Spleen (tissue), 11 donors: Measurements from ENCODE around the gene PPP4R3B. TPM values are rescaled to one million over a fixed set of nuclear protein-coding genes. Genes with fewer than 3 reads are reported as not detected.

Experiments used
- DNase-seq: peaks from one replicate; pipeline ENCODE4 v3.0.0-alpha.2; 2020
- H3K27ac ChIP-seq, 8 donors: fragments of 200-600 bp; sonication (generic) in 7 of 8; 1 replicate in 4 of 8; 2 replicates in 4 of 8; pipeline versions ENCODE4 v1.5.0 to v1.8.0; 2016 to 2021; ENCODE audit warnings: inconsistent platforms in 4 of 8, mild to moderate bottlenecking in 4 of 8, moderate library complexity in 1 of 8
- H3K27me3 ChIP-seq, 7 donors: fragments of 200-600 bp; sonication (generic) in 6 of 7; replicated peaks in 1 of 7; 1 replicate in 4 of 7; 2 replicates in 3 of 7; pipeline versions ENCODE4 v1.5.0 to v1.8.0; 2016 to 2021; ENCODE audit warnings: inconsistent platforms in 3 of 7, mild to moderate bottlenecking in 1 of 7
- H3K36me3 ChIP-seq, 6 donors: fragments of 200-600 bp; sonication (generic) in 5 of 6; 1 replicate in 4 of 6; 2 replicates in 2 of 6; pipeline versions ENCODE4 v1.5.0 to v1.8.0; 2016 to 2021; ENCODE audit warnings: inconsistent platforms in 2 of 6
- H3K4me1 ChIP-seq, 6 donors: fragments of 200-600 bp; sonication (generic) in 5 of 6; 1 replicate in 3 of 6; 2 replicates in 3 of 6; pipeline versions ENCODE4 v1.5.0 to v1.8.0; 2016 to 2021; ENCODE audit warnings: inconsistent platforms in 3 of 6
- H3K4me3 ChIP-seq, 8 donors: fragments of 200-600 bp; sonication (generic) in 7 of 8; 1 replicate in 4 of 8; 2 replicates in 4 of 8; pipeline versions ENCODE4 v1.5.0 to v1.8.0; 2016 to 2021; ENCODE audit warnings: inconsistent platforms in 4 of 8, mild to moderate bottlenecking in 4 of 8, moderate library complexity in 2 of 8
- H3K9me3 ChIP-seq, 8 donors: fragments of 200-600 bp; sonication (generic) in 7 of 8; 1 replicate in 4 of 8; 2 replicates in 4 of 8; pipeline versions ENCODE4 v1.5.0 to v1.8.0; 2016 to 2021; ENCODE audit warnings: inconsistent platforms in 4 of 8
- CTCF ChIP-seq, 11 experiments: fragments of 200-600 bp in 7 of 11; fragments of 450-650 bp in 4 of 11; sonication (generic) in 4 of 11; IDR thresholded peaks in 8 of 11; conservative IDR thresholded peaks in 3 of 11; 1 replicate in 7 of 11; 2 replicates in 4 of 11; pipeline versions ENCODE4 v1.4.0 to v1.8.0; 2016 to 2021; ENCODE audit warnings: antibody characterized with exemption in 11 of 11, inconsistent platforms in 4 of 11, mild to moderate bottlenecking in 1 of 11
- POLR2A ChIP-seq, 3 donors: fragments of 450-650 bp; IDR thresholded peaks; one replicate each; pipeline ENCODE4 v1.5.1; 2017; ENCODE audit warnings: antibody characterized with exemption in 3 of 3, mild to moderate bottlenecking in 1 of 3
- POLR2AphosphoS5 ChIP-seq, 3 donors: sonication (generic); formaldehyde crosslinking; IDR thresholded peaks; one replicate each; pipeline ENCODE4 v1.5.1; 2017; ENCODE audit warnings: antibody characterized with exemption in 3 of 3
- WGBS, 5 donors: extraction: QIAGEN DNeasy Blood & Tissue Kit in 3 of 5; methylation state at CpG; one replicate each; pipeline versions ENCODE4 v1.1.5 to v1.1.7; 2013 to 2018; 5-methylcytosine and 5-hydroxymethylcytosine counted together
- intact Hi-C: fragments of 100-400 bp; cut with DNase I; formaldehyde crosslinking; loops from one replicate; pipeline ENCODE4 v1.15.0; 2023; ENCODE audit warnings: low total_unique reads
- polyA plus RNA-seq, 3 donors: library from polyadenylated mRNA; stranded (reverse); fragments of 200-250 nt; gene quantifications; one replicate each; pipeline ENCODE4 v1.2.1, GENCODE V29; 2013
- total RNA-seq, 7 donors: library from RNA; depleted of rRNA in 3 of 7; stranded (reverse); fragments of >200 nt in 3 of 7; fragmentation: NEBNext Ultra II Directional in 4 of 7; extraction: Animal tissue kit (Norgen Biotek cat#: 25700) in 4 of 7; gene quantifications; one replicate each; pipeline versions ENCODE4 v1.1.0 to v1.2.1, GENCODE V29; 2016 to 2021
- donor health status: healthy with polysubstance abuse.
- donor health status: DM: no; HTN: no; CAD: no; lungs with moderate emphysema.
- donor health status: DM: no; HTN: no; CAD: no.
- donor health status: Bipolar disorder and iron deficiency.
- donor health status: healthy.
- donor health status: DM: no; HTN: no; CAD: no.
- donor health status: DM: yes; HTN: yes; CAD: no.

PPP4R3B gene
- total and polyA plus RNA-seq, 10 donors = 22.3 to 89.5 (median 74.4) TPM

- peak overlapping the region; percentile 1 to 95 (median 92) for H3K27ac ChIP-seq
- WGBS, 5 donors = 1 to 2% (median 2%) methylated on average over 33 to 35 of the region's 35 CpGs
- intact Hi-C loops = loop anchor here (10.0 kb wide), 2 partner anchors 95 kb away; partner anchors contain the start of gene PPP4R3B
- peaks cover 0 to 21% (median 13%) of the 10 kb centered on the region in 6 donors for H3K36me3 ChIP-seq
- no peaks in the 10 kb centered on the region for H3K27me3 ChIP-seq
- H3K9me3 ChIP-seq = no peaks in the 10 kb centered on the region
- H3K4me3 ChIP-seq = peak overlapping the region; percentile 82 to 97 (median 94)
- TF ChIP-seq CTCF (IDR thresholded peaks at IDR 0.05 in 8 of 11, conservative IDR thresholded peaks at IDR 0.05 in 3 of 11) (no peak), POLR2A (IDR thresholded peaks at IDR 0.05) (no peak), POLR2AphosphoS5 (IDR thresholded peaks at IDR 0.05) (no peak)
- peaks cover 6 to 30% (median 19%) of the 10 kb centered on the region in 6 donors for H3K4me1 ChIP-seq
- DNase-seq = no peak
Measured at GRCh38 chr2:55519938-55520885, 97.2 kb downstream of the PPP4R3B start.

- intact Hi-C loops = loop anchor here (10.0 kb wide), 1 partner anchor 94 kb away; no protein-coding TSS in a partner anchor
- peaks cover 0 to 7% (median 1%) of the 10 kb centered on the region in 6 donors for H3K36me3 ChIP-seq
Measured at GRCh38 chr2:55518841-55519165, 98.6 kb downstream of the PPP4R3B start.

GRCh38 chr2:55511508-55512124, 105.8 kb downstream of the PPP4R3B start:
- H3K4me1 ChIP-seq = no peaks in the 10 kb centered on the region
- DNase-seq = no peak
- no peaks in the 10 kb centered on the region for H3K27me3 ChIP-seq
- H3K4me3 ChIP-seq = no peak overlapping the region
- H3K36me3 ChIP-seq = no peaks in the 10 kb centered on the region
- no peaks in the 10 kb centered on the region for H3K9me3 ChIP-seq
- intact Hi-C loops = loop anchor here (10.0 kb wide), 1 partner anchor 87 kb away; no protein-coding TSS in a partner anchor
- TF ChIP-seq POLR2A (IDR thresholded peaks at IDR 0.05) (no peak), CTCF (IDR thresholded peaks at IDR 0.05 in 8 of 11, conservative IDR thresholded peaks at IDR 0.05 in 3 of 11) (no peak)
- no peak overlapping the region for H3K27ac ChIP-seq
- WGBS, 5 donors = 44 to 50% (median 45%) methylated on average over 7 of the region's 7 CpGs

More at GRCh38 chr2:55518841-55519165, 98.6 kb downstream of the PPP4R3B start:
- H3K27ac ChIP-seq = peak overlapping the region; percentile 87 to 95 (median 92)
- peaks cover 6 to 30% (median 19%) of the 10 kb centered on the region in 6 donors for H3K4me1 ChIP-seq
- peak in 1 of 11 experiments; percentile 3 for TF ChIP-seq CTCF (IDR thresholded peaks at IDR 0.05 in 8 of 11, conservative IDR thresholded peaks at IDR 0.05 in 3 of 11)
- TF ChIP-seq POLR2AphosphoS5 (IDR thresholded peaks at IDR 0.05) = no peak
- H3K9me3 ChIP-seq = no peaks in the 10 kb centered on the region
- DNase-seq = no peak
- no peaks in the 10 kb centered on the region for H3K27me3 ChIP-seq
- peak overlapping the region; percentile 82 to 97 (median 94) for H3K4me3 ChIP-seq
- 26 to 43% (median 35%) methylated on average over 9 of the region's 9 CpGs for WGBS, 5 donors
